Upper lobe of right lung (tissue), 1 donor: ENCODE data around the gene RALGPS1. TPM values are rescaled to one million over a fixed set of nuclear protein-coding genes. Genes with fewer than 3 reads are reported as not detected.

Source experiments
- ATAC-seq: fragments of 200-7000 bp; cut with Tn5 transposase; one replicate; pipeline ENCODE4 v1.9.1; 2020; ENCODE audit warnings: mild to moderate bottlenecking, moderate library complexity
- DNase-seq: peaks from one replicate; pipeline ENCODE4 v3.0.0-alpha.2; 2020
- H3K27ac ChIP-seq: fragments of 200-600 bp; one replicate; pipeline ENCODE4 v1.8.0; 2022
- H3K27me3 ChIP-seq: fragments of 200-600 bp; one replicate; pipeline ENCODE4 v1.8.0; 2022; ENCODE audit warnings: mild to moderate bottlenecking
- H3K36me3 ChIP-seq: fragments of 200-600 bp; one replicate; pipeline ENCODE4 v1.8.0; 2022
- H3K4me1 ChIP-seq: fragments of 200-600 bp; one replicate; pipeline ENCODE4 v1.8.0; 2022
- H3K4me3 ChIP-seq: fragments of 200-600 bp; one replicate; pipeline ENCODE4 v1.8.0; 2022; ENCODE audit warnings: mild to moderate bottlenecking
- H3K9me3 ChIP-seq: fragments of 200-600 bp; one replicate; pipeline ENCODE4 v1.8.0; 2022
- CTCF ChIP-seq: fragments of 200-600 bp; IDR thresholded peaks from one replicate; pipeline ENCODE4 v1.8.0; 2022; ENCODE audit warnings: antibody characterized with exemption
- intact Hi-C: fragments of 100-400 bp; cut with DNase I; formaldehyde crosslinking; loops from one replicate; pipeline ENCODE4 v1.11.0; 2022
- total RNA-seq: library from RNA; stranded (reverse); fragmentation: NEBNext Ultra II Directional; extraction: Animal tissue kit (Norgen Biotek cat#: 25700); gene quantifications from one replicate; pipeline ENCODE4 v1.2.1, GENCODE V29; 2021
- donor health status: DM: no; HTN: yes; CAD: no; lungs with severe emphysema.

RALGPS1 gene
- total RNA-seq, 1 donor from 2014 or later, result 15.9 TPM

- intact Hi-C loops, result no loop called here
- H3K27ac ChIP-seq, result no peak overlapping the region
- no peaks in the 10 kb centered on the region for H3K36me3 ChIP-seq
- H3K4me1 ChIP-seq, result peaks cover 4% of the 10 kb centered on the region
- no peaks in the 10 kb centered on the region for H3K9me3 ChIP-seq
- DNase-seq, result no peak
- H3K27me3 ChIP-seq, result no peaks in the 10 kb centered on the region
- TF ChIP-seq CTCF, result no peak
- no peak overlapping the region for H3K4me3 ChIP-seq
- no peak for ATAC-seq
Measured at GRCh38 chr9:127166111-127166510, 251.5 kb downstream of the RALGPS1 start.

GRCh38 chr9:127166651-127167524, 252.3 kb downstream of the RALGPS1 start:
- Histone ChIP-seq H3K36me3 (no peaks in the 10 kb centered on the region), H3K27me3 (no peaks in the 10 kb centered on the region), H3K4me3 (no peak overlapping the region), H3K27ac (no peak overlapping the region), H3K4me1 (peaks cover 4% of the 10 kb centered on the region), H3K9me3 (no peaks in the 10 kb centered on the region)
- DNase-seq, result peak; percentile 48
- intact Hi-C loops, result no loop called here
- TF ChIP-seq CTCF, result no peak
- no peak for ATAC-seq

- no peak overlapping the region for H3K27ac ChIP-seq
- ATAC-seq (no peak), DNase-seq (no peak)
- TF ChIP-seq CTCF, result no peak
- peaks cover 4% of the 10 kb centered on the region for H3K4me1 ChIP-seq
- no peaks in the 10 kb centered on the region for H3K36me3 ChIP-seq
- intact Hi-C loops, result no loop called here
- no peaks in the 10 kb centered on the region for H3K27me3 ChIP-seq
- no peak overlapping the region for H3K4me3 ChIP-seq
- no peaks in the 10 kb centered on the region for H3K9me3 ChIP-seq
Measured at GRCh38 chr9:127167560-127168326, 253.2 kb downstream of the RALGPS1 start.

GRCh38 chr9:127168756-127169574, 254.4 kb downstream of the RALGPS1 start:
- Histone ChIP-seq H3K27me3 (no peaks in the 10 kb centered on the region), H3K36me3 (no peaks in the 10 kb centered on the region), H3K4me3 (no peak overlapping the region), H3K9me3 (no peaks in the 10 kb centered on the region), H3K27ac (no peak overlapping the region), H3K4me1 (no peaks in the 10 kb centered on the region)
- no peak for TF ChIP-seq CTCF
- intact Hi-C loops, result no loop called here
- DNase-seq (no peak), ATAC-seq (no peak)

- no peak overlapping the region for H3K4me3 ChIP-seq
- no peaks in the 10 kb centered on the region for H3K4me1 ChIP-seq
- H3K27me3 ChIP-seq, result no peaks in the 10 kb centered on the region
- no peak overlapping the region for H3K27ac ChIP-seq
- ATAC-seq, result no peak
- H3K9me3 ChIP-seq, result no peaks in the 10 kb centered on the region
- DNase-seq, result no peak
- TF ChIP-seq CTCF, result no peak
- no peaks in the 10 kb centered on the region for H3K36me3 ChIP-seq
- intact Hi-C loops, result no loop called here
Measured at GRCh38 chr9:127169575-127169883, 254.9 kb downstream of the RALGPS1 start.
